GOT3 (cell line): Measurements from ENCODE around the gene CYP4F8.
"Not testable (repeated sequence)": the region's sequence is repeated elsewhere in the genome, so short reads cannot be mapped to it uniquely, and the experiment has no call there.

Experiments used
- DNase-seq: peaks from one replicate; lab custom pipeline; 2025; ENCODE audit warnings: mixed read lengths; lab: John Stamatoyannopoulos, UW

Gene CYP4F8, protein sequence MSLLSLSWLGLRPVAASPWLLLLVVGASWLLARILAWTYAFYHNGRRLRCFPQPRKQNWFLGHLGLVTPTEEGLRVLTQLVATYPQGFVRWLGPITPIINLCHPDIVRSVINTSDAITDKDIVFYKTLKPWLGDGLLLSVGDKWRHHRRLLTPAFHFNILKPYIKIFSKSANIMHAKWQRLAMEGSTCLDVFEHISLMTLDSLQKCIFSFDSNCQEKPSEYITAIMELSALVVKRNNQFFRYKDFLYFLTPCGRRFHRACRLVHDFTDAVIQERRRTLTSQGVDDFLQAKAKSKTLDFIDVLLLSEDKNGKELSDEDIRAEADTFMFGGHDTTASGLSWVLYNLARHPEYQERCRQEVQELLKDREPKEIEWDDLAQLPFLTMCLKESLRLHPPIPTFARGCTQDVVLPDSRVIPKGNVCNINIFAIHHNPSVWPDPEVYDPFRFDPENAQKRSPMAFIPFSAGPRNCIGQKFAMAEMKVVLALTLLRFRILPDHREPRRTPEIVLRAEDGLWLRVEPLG

DNA sequence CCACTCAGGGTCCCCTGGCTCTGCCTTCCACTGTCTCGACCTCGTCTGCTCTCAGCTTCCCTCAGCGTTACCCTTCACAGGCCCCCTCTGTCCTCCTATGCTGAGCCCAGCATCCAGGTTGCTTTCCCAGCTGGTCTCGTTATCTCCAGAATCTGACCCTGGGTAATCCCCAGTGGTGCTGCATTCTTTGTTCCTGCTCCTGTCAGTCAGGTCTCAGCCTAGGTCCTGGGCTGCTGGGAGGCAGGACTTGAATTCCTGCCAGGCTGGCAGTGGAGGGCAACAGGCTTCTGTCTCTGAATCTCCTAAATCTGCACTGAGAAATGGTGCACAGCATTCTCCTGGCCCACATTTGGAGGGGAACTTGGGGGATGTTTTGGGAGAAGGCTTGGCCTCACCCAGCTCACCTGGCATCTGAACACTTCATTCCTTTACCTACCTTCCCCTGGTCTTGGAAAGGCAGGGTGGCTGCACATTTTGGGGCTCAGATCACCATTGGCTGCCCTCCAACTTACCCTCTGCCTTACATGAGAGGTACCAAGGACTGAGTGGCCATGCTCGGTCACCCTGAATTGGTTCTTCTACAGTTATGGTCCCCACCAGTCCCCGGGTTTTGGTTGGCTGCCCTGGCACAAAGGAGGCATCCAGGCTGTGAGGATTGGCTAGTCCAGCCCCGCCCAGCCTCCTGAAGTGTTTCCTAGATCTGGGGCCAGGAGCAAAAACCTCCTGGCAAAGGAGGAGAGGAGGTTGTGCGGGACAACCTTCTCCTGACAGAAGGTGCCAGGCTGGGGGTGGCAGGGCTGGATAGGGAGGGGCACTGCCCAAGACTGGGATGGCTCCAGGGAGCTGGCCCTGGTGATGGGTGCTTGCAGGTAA, at the start of gene CYP4F8:
TSS of gene CYP4F8 (plus strand) at position 712 of the 873 bp plus-strand sequence. CDS start 399 bp downstream, outside the sequence.
- DNase-seq: no peak

DNA sequence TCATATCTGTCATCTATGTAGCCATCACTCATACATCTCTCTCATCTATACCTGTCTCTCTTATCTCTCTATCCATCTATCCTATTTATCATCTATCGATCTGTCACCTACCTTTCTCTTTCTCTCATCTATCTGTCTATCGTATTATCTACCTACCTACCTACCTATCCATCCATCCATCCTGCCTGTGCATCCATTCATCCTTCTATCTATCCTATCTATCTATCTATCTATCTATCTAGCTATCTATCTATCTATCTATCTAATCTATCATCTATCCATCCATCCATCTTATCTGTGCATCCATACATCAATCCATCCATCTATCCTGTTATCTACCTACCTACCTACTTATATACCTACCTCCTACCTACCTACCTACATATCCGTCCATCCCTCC, 44.6 kb upstream of the CYP4F8 start:
- no peak for DNase-seq

DNA sequence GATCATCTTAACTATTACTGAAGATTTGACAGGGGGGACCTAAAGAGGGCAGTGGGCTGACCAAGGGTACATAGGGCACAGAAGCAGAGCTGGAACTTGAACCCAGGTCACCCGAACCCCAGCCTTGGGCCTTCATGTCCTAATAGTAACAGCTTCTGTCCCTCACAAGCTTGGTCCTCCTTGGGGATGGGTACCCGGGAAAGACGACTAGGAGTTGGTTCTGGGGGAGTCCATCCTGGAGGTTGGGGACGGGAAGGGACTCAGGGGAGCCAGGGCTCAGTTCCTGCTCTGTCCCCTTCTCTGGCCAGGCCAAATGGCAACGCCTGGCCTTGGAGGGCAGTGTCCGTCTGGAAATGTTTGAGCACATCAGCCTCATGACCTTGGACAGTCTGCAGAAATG, 39.6 kb upstream of the CYP4F8 start:
- DNase-seq: no peak

DNA sequence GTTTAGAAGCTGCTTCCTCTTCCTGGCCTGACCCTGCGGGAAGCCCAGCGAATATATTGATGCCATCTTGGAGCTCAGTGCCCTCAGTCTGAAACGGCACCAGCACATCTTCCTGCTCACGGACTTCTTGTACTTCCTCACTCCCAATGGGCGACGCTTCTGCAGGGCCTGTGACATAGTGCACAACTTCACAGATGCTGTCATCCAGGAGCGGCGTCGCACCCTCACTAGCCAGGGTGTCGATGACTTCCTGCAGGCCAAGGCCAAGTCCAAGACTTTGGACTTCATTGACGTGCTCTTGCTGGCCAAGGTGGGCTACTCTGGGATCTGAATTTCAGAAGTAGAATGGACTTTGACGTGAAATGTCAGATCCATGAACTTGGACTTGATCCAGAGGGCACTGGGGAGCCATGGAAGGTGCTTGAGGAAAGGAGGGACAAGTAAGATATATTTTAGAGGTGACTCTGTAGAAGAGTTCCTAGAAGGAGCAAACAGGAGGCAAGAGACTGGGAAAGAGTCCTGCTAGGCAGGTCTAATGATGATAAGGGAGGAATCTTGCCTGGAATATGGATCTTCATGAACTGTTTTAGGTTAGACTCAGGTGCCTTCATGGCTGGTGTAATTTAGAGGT, 38.4 kb upstream of the CYP4F8 start:
- DNase-seq: no peak

DNA sequence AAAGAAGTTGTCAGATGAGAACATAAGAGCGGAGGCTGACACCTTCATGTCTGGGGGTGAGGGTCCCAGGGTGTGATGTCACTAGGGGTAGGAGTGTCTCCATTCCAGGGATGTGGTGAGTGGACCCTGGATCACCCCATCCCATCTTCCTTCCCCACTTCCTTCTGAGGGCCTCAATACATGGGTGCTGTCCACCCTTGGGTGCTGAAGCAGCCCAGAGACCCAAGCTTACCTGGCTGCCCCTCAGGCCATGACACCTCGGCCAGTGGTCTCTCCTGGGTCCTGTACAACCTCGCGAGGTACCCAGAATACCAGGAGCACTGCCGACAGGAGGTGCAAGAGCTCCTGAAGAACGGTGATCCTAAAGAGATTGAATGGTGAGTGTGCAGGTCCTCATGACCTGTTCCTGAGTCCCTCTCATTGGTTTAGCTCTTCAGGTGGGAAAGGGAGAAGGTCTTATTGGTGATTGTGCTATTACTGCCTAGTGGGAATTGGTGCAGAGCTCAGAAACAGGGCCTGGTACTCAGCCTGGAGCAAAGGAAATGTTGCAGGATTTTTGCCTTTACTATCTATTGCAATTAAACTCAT, 37.7 kb upstream of the CYP4F8 start:
- no peak for DNase-seq

DNA sequence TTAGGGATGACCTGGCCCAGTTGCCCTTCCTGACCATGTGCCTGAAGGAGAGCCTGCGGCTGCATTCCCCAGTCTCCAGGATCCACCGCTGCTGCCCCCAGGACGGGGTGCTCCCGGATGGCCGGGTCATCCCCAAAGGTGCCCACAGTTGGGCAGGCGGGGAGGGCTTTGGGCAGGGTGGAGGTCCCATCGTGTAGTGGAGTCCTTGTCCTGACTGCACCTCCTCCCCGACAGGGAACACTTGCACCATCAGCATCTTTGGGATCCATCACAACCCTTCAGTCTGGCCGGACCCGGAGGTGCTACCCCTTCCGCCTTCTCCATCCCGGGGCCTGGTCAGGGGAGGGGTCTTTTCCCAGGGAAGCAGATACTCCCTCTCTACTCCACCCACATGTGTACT, 31.7 kb upstream of the CYP4F8 start:
- DNase-seq: no peak

DNA sequence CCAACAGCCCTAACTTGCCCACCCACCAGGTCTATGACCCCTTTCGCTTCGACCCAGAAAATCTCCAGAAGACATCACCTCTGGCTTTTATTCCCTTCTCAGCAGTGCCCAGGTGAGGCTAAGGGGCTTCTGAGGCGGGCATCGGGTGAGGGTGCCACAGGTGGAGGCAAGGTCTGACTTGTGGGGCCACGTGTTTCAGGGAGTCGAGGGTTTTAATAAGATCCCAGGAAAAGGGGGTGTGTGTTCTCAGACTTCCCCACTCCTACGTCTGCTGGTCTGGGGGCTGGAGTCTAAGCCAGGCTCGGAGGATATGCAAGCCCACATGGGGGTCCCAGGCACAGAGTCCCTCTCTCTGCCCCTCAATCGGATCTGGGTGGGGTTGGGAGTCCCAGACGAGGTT, 30.9 kb upstream of the CYP4F8 start:
- DNase-seq: no peak

DNA sequence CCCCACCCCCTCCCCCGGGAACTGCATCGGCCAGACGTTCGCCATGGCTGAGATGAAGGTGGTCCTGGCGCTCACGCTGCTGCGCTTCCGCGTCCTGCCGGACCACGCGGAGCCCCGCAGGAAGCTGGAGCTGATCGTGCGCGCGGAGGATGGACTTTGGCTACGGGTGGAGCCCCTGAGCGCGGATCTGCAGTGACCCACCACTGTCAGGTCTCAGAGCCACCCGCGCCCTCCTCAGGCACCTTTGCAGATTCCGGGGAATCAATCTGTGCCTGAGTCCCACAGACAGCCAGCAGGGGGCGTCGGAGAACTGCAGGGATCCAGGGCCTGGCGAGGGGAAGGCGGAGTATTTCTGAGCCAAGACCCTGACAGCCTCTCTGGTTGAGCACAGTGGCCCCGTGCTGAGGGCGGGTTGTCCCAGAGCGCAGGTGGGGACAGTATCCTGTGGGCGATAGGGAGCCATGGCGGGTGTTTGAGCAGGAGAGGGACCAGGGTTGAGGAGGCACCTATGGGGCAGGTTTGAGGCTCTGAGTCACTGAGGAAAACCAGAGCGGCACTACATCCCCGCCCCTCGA, 30.4 kb upstream of the CYP4F8 start:
- DNase-seq: no peak

DNA sequence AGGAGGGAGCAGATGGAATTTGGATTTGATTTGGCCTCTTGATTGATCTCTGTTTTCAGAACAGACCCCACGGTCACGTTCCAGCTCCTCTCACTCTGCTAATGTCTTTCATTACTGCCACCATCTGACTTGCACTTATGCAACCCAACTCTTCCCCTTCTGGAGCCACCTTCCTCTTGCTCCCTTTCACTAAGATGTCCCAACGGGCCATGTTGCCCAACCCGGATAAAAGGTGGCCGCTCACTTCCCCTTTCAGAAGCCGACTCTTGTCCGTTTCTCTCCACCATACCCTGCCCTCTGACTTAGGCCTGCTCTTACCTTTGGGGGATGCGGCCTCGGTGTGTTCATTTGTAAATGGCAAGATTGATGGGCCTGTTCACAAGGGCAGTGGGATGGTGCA, 27.4 kb upstream of the CYP4F8 start:
- DNase-seq: no peak

DNA sequence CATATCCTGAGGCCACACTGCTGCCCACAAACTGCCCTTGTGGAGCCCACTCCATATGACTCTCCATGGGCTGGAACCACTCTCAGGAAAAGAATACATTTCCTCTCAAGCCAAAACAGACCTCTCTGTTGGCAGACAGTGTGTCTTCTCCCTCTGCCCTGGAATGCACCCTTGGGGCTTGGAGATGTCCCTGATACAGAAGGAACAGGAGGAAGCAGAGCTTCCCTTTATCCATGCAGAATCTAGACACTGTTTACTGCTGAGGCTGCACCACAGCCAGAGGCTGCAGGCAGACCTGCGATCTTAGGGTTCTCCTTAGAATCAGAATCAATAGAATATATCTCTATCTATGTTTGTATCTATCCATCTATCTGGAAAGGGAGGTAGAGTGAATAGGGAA, 26.8 kb upstream of the CYP4F8 start:
- no peak for DNase-seq

DNA sequence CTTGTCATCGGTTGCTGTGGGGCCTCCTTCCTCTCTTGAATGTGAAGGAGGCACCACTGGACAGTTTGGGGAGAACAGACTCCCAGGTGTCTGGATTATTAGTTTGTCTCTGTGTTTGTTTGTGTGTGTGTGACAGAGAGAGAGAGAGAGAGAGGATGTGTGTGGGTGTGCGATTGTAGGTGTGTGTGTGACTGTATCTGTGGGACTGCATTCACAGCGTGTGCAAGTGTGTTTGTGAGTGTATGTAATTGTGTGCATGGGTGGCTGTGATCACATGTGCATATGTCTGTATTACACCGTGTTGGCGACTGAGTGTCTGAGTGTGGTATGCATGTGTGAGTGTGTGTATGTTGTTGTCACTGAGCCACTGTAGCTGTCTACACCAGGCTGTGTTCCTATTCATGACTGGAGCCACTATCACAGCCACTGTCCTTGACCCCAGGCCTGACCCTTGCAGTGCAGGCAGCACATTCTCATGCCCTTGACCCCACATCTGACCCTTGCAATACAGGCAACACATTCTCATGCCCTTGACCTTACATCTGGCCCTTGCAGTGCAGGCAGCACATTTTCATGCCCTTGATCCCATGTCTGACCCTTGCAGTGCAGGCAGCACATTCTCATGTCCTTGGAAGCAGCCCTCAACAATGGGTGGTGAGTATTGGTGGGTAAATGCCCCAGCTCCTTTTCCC, 25.1 kb upstream of the CYP4F8 start:
- DNase-seq: no peak

DNA sequence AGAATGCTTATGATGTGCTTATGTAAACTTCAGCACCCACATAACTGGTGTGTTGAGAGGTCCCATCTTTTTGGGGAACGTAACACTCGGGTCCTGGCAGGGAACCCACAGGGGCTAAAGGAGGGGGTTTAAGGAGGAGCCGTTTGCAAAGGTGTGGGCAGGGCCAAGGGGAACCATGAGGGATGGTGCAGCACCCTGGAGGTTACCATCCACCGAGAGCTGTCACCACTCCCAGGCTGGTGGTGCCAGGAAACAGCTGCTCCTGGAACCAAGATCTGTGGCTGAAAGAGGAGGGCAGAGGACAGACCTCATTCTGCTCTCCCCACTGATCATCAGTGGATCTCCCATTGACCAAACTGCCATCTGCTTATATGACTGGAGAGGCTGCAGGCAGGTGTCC, 23.2 kb upstream of the CYP4F8 start:
- no peak for DNase-seq

DNA sequence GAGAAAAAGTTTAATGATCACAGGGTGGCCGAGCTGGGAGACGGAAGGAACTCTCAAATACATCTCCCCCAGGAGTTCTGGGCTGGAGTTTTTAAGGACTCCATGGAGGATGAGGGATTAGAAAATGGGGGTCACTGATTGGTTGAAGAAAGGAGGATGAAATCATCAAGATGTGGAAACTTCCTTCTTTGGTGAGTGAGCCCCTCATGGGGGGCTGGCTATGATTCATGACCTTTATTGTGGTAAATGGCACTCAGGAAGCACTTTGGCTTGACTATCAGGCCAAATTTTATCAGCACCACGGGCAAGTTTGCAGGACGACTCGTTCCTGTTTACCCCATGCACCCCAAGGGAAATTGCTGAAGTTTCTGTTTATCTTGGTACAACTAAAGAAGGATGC, 22.5 kb upstream of the CYP4F8 start:
- DNase-seq: not testable (repeated sequence)

DNA sequence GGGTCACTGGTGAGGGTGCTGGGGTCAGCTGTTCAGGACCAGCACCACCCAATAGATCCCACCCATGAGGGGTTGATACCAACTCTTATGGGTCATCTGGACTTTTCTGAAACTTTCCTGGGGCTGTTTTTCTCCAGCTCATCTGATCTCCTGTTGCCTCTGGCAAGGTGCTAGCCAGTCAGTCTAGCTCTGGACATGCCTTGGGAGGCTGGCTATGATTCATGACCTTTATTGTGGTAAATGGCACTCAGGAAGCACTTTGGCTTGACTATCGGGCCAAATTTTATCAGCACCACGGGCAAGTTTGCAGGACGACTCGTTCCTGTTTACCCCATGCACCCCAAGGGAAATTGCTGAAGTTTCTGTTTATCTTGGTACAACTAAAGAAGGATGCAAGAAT, 21.3 kb upstream of the CYP4F8 start:
- DNase-seq: not testable (repeated sequence)

DNA sequence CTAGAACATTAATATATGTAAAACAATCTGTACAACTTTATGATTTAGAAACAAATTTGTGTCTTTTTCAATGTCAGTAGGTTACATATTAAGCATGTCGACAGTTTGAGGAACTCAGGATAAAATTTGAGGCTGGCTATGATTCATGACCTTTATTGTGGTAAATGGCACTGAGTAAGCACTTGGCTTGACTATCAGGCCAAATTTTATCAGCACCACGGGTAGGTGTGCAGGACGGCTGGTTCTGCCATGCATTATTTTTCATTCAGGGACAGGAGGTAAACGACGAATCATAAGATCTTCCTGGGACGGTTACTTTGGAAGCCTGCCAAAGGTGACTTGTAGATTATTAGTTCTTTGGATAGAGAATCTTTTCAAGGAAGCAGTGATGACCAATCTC, 19.9 kb upstream of the CYP4F8 start:
- no peak for DNase-seq

DNA sequence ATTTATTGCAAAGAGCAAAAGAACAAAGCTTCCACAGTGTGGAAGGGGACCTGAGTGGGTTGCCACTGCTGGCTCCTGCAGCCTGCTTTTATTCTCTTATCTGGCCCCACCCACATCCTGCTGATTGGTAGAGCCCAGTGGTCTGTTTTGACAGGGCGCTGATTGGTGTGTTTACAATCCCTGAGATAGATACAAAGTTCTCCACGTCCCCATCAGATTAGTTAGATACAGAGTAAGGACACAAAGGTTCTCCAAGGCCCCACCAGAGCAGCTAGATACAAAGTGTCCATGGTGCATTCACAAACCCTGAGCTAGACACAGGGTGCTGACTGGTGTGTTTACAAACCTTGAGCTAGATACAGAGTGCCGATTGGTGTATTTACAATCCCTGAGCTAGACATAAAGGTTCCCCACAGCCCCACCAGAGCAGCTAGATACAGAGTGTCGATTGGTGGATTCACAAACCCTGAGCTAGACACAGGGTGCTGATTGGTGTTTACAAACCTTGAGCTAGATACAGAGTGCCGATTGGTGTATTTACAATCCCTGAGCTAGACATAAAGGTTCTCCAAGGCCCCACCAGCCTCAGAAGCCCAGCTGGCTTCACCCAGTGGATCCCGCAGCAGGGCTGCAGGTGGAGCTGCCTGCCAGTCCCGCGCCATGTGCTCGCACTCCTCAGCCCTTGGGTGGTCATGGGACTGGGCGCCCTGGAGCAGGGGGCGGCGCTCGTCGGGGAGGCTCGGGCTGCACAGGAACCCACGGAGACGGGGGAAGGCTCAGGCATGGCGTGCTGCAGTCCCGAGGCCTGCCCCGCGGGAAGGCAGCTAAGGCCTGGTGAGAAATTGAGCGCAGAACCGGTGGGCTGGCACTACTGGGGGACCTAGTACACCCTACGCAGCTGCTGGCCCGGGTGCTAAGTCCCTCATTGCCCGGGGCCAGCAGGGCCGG, 6.8 kb upstream of the CYP4F8 start:
- not testable (repeated sequence) for DNase-seq

DNA sequence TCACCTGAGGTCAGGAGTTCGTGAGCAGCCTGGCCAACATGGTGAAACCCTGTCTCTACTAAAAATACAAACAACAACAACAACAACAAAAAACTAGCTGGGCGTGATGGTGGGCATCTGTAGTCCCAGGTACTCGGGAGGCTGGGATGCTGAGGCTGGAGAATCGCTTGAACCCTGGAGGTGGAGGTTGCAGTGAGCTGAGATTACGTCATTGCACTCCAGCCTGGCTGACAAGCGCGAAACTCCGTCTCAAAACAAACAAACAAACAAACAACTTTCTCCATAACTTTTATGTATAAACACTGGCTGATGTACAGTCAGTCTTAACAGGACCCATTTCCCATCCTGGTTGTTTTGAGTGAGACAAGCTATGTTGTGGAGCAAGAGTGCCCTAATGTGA, 5.8 kb upstream of the CYP4F8 start:
- DNase-seq: no peak

DNA sequence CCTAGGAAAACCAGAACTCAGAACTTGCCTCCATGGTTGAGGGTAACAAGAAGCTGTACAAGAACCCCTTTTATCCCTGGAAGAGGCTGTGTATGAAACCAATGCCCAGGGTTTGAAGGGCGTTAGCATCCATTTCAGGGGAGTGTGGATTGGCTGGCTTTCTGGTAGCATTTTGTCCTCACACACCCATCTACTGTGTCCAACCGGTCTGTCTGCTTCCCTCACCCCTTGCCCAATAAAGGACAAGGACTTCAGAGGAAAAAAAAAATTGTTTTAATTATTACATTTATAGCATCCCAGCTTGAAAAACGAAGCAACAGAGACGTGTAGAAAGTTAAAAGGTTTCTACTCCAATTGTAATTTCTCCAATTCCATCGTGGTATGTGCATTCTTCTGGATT, 2.7 kb upstream of the CYP4F8 start:
- no peak for DNase-seq

DNA sequence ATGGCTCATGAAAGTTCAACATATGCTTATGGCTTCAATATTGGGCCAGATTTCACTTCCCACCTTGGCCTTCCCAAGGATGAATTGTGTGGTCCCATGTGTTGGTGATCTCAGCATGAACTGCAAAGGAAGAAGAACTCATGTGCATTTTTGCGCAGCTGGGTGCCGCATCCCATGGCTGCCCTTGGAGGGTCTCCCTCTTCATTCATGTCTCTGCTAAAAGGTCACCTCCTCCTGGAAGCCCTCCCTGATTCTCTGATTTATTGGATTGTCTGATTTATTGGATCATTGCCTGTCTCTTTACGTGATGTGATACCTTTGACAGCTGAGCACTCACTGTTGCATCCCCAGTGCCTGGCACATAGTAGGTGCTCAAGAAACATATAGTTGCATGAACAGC, 1.7 kb upstream of the CYP4F8 start:
- DNase-seq: no peak

DNA sequence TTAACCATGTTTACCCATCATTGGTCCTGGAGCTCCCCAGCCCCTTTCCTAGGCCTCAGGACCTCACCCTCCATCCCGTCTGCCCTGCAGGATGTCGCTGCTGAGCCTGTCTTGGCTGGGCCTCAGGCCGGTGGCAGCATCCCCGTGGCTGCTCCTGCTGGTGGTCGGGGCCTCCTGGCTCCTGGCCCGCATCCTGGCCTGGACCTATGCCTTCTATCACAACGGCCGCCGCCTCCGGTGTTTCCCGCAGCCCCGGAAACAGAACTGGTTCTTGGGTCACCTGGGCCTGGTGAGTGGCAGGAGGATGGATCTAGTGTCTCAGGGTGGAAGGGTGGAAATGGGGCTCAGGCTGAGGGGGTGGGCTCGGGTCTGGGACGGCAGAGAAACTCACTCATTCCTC, 508 bp downstream of the CYP4F8 start:
- DNase-seq: no peak
